ENCODE data around the gene SNAPC3. TPM values are rescaled to one million over a fixed set of nuclear protein-coding genes. Genes with fewer than 3 reads are reported as not detected.

Gene SNAPC3
- total and polyA plus RNA-seq, 5 donors from 2014 or later, result 8.1 to 15.3 (median 14.0) TPM

GRCh38 chr9:15492485-15493150, 69.9 kb downstream of the SNAPC3 start:
- H3K27ac Mint-ChIP-seq, result peak overlapping the region; percentile 42 to 81 (median 52)
- no peaks in the 10 kb centered on the region for H3K27me3 Mint-ChIP-seq
- Histone ChIP-seq H3K27ac (ENCODE audit: insufficient read depth, low read length, poor library complexity, severe bottlenecking) (no peak overlapping the region), H3K27me3 (ENCODE audit: control insufficient read depth, insufficient read depth, low read length) (no peaks in the 10 kb centered on the region), H3K4me1 (ENCODE audit: control insufficient read depth, insufficient read depth, low read length, poor library complexity, severe bottlenecking) (peaks cover 14% of the 10 kb centered on the region), H3K9me3 (ENCODE audit: control insufficient read depth in 2 of 2, low read length in 2 of 2) (no peaks in the 10 kb centered on the region), H3K4me3 (ENCODE audit: low read depth, low read length) (no peak overlapping the region), H3K36me3 (ENCODE audit: control insufficient read depth, insufficient read depth, low read length) (peaks cover 46% of the 10 kb centered on the region)
- DNase-seq, result no peak
- peak overlapping the region in 1 of 4 donors; percentile 50 for H3K4me3 Mint-ChIP-seq
- no peak for ATAC-seq (ENCODE audit: low read depth in 2 of 2)
- H3K4me1 Mint-ChIP-seq, result peaks cover 39 to 71% (median 56%) of the 10 kb centered on the region in 4 donors
- H3K9me3 Mint-ChIP-seq, result peaks cover 0 to 5% (median 4%) of the 10 kb centered on the region in 7 donors
- H3K36me3 Mint-ChIP-seq, result peaks cover 34% of the 10 kb centered on the region

GRCh38 chr9:15498246-15498995, 75.7 kb downstream of the SNAPC3 start:
- no peak for ATAC-seq (ENCODE audit: low read depth in 2 of 2)
- H3K27ac Mint-ChIP-seq, result peak overlapping the region; percentile 79 to 93 (median 91)
- peaks cover 57 to 84% (median 68%) of the 10 kb centered on the region in 4 donors for H3K4me1 Mint-ChIP-seq
- Histone ChIP-seq H3K9me3 (ENCODE audit: control insufficient read depth in 2 of 2, low read length in 2 of 2) (no peaks in the 10 kb centered on the region), H3K4me3 (ENCODE audit: low read depth, low read length) (peak overlapping the region; percentile 74), H3K36me3 (ENCODE audit: control insufficient read depth, insufficient read depth, low read length) (peaks cover 32% of the 10 kb centered on the region), H3K27me3 (ENCODE audit: control insufficient read depth, insufficient read depth, low read length) (no peaks in the 10 kb centered on the region), H3K4me1 (ENCODE audit: control insufficient read depth, insufficient read depth, low read length, poor library complexity, severe bottlenecking) (peaks cover 65% of the 10 kb centered on the region), H3K27ac (ENCODE audit: insufficient read depth, low read length, poor library complexity, severe bottlenecking) (peak overlapping the region; percentile 5)
- peaks cover 33% of the 10 kb centered on the region for H3K36me3 Mint-ChIP-seq
- no peak for DNase-seq
- H3K27me3 Mint-ChIP-seq, result no peaks in the 10 kb centered on the region
- peak overlapping the region in 3 of 4 donors; percentile 47 to 78 (median 62) for H3K4me3 Mint-ChIP-seq
- H3K9me3 Mint-ChIP-seq, result peaks cover 0 to under 1% (median 0%) of the 10 kb centered on the region in 7 donors

GRCh38 chr9:15499139-15499538, 76.5 kb downstream of the SNAPC3 start:
- H3K4me3 Mint-ChIP-seq, result peak overlapping the region; percentile 71 to 81 (median 78)

GRCh38 chr9:15501179-15501578, 78.5 kb downstream of the SNAPC3 start:
- H3K4me3 ChIP-seq (ENCODE audit: low read depth, low read length), result peak overlapping the region; percentile 57
- H3K27me3 ChIP-seq (ENCODE audit: control insufficient read depth, insufficient read depth, low read length), result no peaks in the 10 kb centered on the region
- H3K27ac ChIP-seq (ENCODE audit: insufficient read depth, low read length, poor library complexity, severe bottlenecking), result peak overlapping the region; percentile 55
- peaks cover 60% of the 10 kb centered on the region for H3K4me1 ChIP-seq (ENCODE audit: control insufficient read depth, insufficient read depth, low read length, poor library complexity, severe bottlenecking)
- Mint-ChIP-seq H3K4me1 (peaks cover 46 to 79% (median 62%) of the 10 kb centered on the region in 4 donors), H3K9me3 (no peaks in the 10 kb centered on the region), H3K4me3 (peak overlapping the region; percentile 36 to 78 (median 64)), H3K36me3 (peaks cover 41% of the 10 kb centered on the region), H3K27me3 (no peaks in the 10 kb centered on the region), H3K27ac (peak overlapping the region; percentile 38 to 79 (median 79))
- no peak for DNase-seq
- H3K36me3 ChIP-seq (ENCODE audit: control insufficient read depth, insufficient read depth, low read length), result peaks cover 46% of the 10 kb centered on the region
- ATAC-seq (ENCODE audit: low read depth in 2 of 2), result no peak
- H3K9me3 ChIP-seq (ENCODE audit: control insufficient read depth in 2 of 2, low read length in 2 of 2), result no peaks in the 10 kb centered on the region

More at GRCh38 chr9:15499139-15499538, 76.5 kb downstream of the SNAPC3 start:
- Mint-ChIP-seq H3K4me1 (peaks cover 57 to 86% (median 70%) of the 10 kb centered on the region in 4 donors), H3K9me3 (no peaks in the 10 kb centered on the region), H3K27me3 (no peaks in the 10 kb centered on the region), H3K36me3 (peaks cover 34% of the 10 kb centered on the region), H3K27ac (peak overlapping the region; percentile 79 to 93 (median 91))
- Histone ChIP-seq H3K27ac (ENCODE audit: insufficient read depth, low read length, poor library complexity, severe bottlenecking) (peak overlapping the region; percentile 43), H3K36me3 (ENCODE audit: control insufficient read depth, insufficient read depth, low read length) (peaks cover 29% of the 10 kb centered on the region), H3K4me3 (ENCODE audit: low read depth, low read length) (peak overlapping the region; percentile 74), H3K4me1 (ENCODE audit: control insufficient read depth, insufficient read depth, low read length, poor library complexity, severe bottlenecking) (peaks cover 65% of the 10 kb centered on the region), H3K27me3 (ENCODE audit: control insufficient read depth, insufficient read depth, low read length) (no peaks in the 10 kb centered on the region), H3K9me3 (ENCODE audit: control insufficient read depth in 2 of 2, low read length in 2 of 2) (no peaks in the 10 kb centered on the region)
- ATAC-seq (ENCODE audit: low read depth in 2 of 2) (peak; percentile 69 to 71), DNase-seq (peak in 1 of 3 donors; percentile 46)

GRCh38 chr9:15501803-15502202, 79.1 kb downstream of the SNAPC3 start:
- H3K27ac ChIP-seq (ENCODE audit: insufficient read depth, low read length, poor library complexity, severe bottlenecking), result peak overlapping the region; percentile 55
- no peaks in the 10 kb centered on the region for H3K9me3 ChIP-seq (ENCODE audit: control insufficient read depth in 2 of 2, low read length in 2 of 2)
- no peaks in the 10 kb centered on the region for H3K27me3 Mint-ChIP-seq
- H3K36me3 ChIP-seq (ENCODE audit: control insufficient read depth, insufficient read depth, low read length), result peaks cover 51% of the 10 kb centered on the region
- no peaks in the 10 kb centered on the region for H3K9me3 Mint-ChIP-seq
- H3K36me3 Mint-ChIP-seq, result peaks cover 44% of the 10 kb centered on the region
- peaks cover 46 to 79% (median 61%) of the 10 kb centered on the region in 4 donors for H3K4me1 Mint-ChIP-seq
- ATAC-seq (ENCODE audit: low read depth in 2 of 2), result no peak
- no peak for DNase-seq
- H3K27ac Mint-ChIP-seq, result peak overlapping the region in 2 of 3 donors; percentile 79 to 80
- peak overlapping the region; percentile 17 to 89 (median 64) for H3K4me3 Mint-ChIP-seq
- no peaks in the 10 kb centered on the region for H3K27me3 ChIP-seq (ENCODE audit: control insufficient read depth, insufficient read depth, low read length)
- peak overlapping the region; percentile 35 for H3K4me3 ChIP-seq (ENCODE audit: low read depth, low read length)
- peaks cover 60% of the 10 kb centered on the region for H3K4me1 ChIP-seq (ENCODE audit: control insufficient read depth, insufficient read depth, low read length, poor library complexity, severe bottlenecking)

GRCh38 chr9:15505921-15506320, 83.2 kb downstream of the SNAPC3 start:
- no peaks in the 10 kb centered on the region for H3K9me3 Mint-ChIP-seq
- peak overlapping the region; percentile 41 for H3K4me3 ChIP-seq (ENCODE audit: low read depth, low read length)
- no peaks in the 10 kb centered on the region for H3K27me3 Mint-ChIP-seq
- DNase-seq, result no peak
- peaks cover 41% of the 10 kb centered on the region for H3K36me3 Mint-ChIP-seq
- H3K4me1 Mint-ChIP-seq, result peaks cover 33 to 72% (median 58%) of the 10 kb centered on the region in 4 donors
- H3K27ac ChIP-seq (ENCODE audit: insufficient read depth, low read length, poor library complexity, severe bottlenecking), result no peak overlapping the region
- H3K4me3 Mint-ChIP-seq, result peak overlapping the region in 3 of 4 donors; percentile 27 to 61 (median 38)
- H3K27me3 ChIP-seq (ENCODE audit: control insufficient read depth, insufficient read depth, low read length), result no peaks in the 10 kb centered on the region
- H3K4me1 ChIP-seq (ENCODE audit: control insufficient read depth, insufficient read depth, low read length, poor library complexity, severe bottlenecking), result peaks cover 65% of the 10 kb centered on the region
- ATAC-seq (ENCODE audit: low read depth in 2 of 2), result no peak
- H3K27ac Mint-ChIP-seq, result peak overlapping the region in 2 of 3 donors; percentile 20 to 42
- no peaks in the 10 kb centered on the region for H3K9me3 ChIP-seq (ENCODE audit: control insufficient read depth in 2 of 2, low read length in 2 of 2)
- peaks cover 53% of the 10 kb centered on the region for H3K36me3 ChIP-seq (ENCODE audit: control insufficient read depth, insufficient read depth, low read length)

- H3K27ac Mint-ChIP-seq, result peak overlapping the region; percentile 97 to 100 (median 97)
- peak; percentile 30 to 43 for ATAC-seq (ENCODE audit: low read depth in 2 of 2)
- peaks cover 23% of the 10 kb centered on the region for H3K36me3 Mint-ChIP-seq
- Histone ChIP-seq H3K4me3 (ENCODE audit: low read depth, low read length) (peak overlapping the region; percentile 95), H3K4me1 (ENCODE audit: control insufficient read depth, insufficient read depth, low read length, poor library complexity, severe bottlenecking) (peaks cover 56% of the 10 kb centered on the region), H3K27ac (ENCODE audit: insufficient read depth, low read length, poor library complexity, severe bottlenecking) (peak overlapping the region; percentile 88), H3K27me3 (ENCODE audit: control insufficient read depth, insufficient read depth, low read length) (no peaks in the 10 kb centered on the region), H3K36me3 (ENCODE audit: control insufficient read depth, insufficient read depth, low read length) (peaks cover 36% of the 10 kb centered on the region), H3K9me3 (ENCODE audit: control insufficient read depth in 2 of 2, low read length in 2 of 2) (no peaks in the 10 kb centered on the region)
- DNase-seq, result peak; percentile 59 to 74 (median 62)
- H3K9me3 Mint-ChIP-seq, result peaks cover 0 to 1% (median 0%) of the 10 kb centered on the region in 7 donors
- no peaks in the 10 kb centered on the region for H3K27me3 Mint-ChIP-seq
- H3K4me1 Mint-ChIP-seq, result peaks cover 22 to 66% (median 46%) of the 10 kb centered on the region in 4 donors
- peak overlapping the region; percentile 90 to 99 (median 95) for H3K4me3 Mint-ChIP-seq
These were observed 87.5 kb downstream of the SNAPC3 start for GRCh38 chr9:15509931-15510788.
